HG03558 (cell line): ENCODE measurements around the gene KCNK7.

Source experiments
- ATAC-seq: cut with Tn5 transposase; IDR thresholded peaks from one replicate; pipeline ENCODE4 v1.9.1; 2021; ENCODE audit warnings: moderate number of reproducible peaks; ENCODE audit not compliant: unreplicated experiment; ENCODE audit errors: extremely low read depth

KCNK7 gene

GRCh38 chr11:65559951-65560537 lies 35.6 kb downstream of the KCNK7 start:
- ATAC-seq, result no peak

GRCh38 chr11:65559535-65559934 lies 36.1 kb downstream of the KCNK7 start:
- no peak for ATAC-seq

GRCh38 chr11:65558930-65559509 lies 36.6 kb downstream of the KCNK7 start:
- ATAC-seq, result no peak

- no peak for ATAC-seq
Measured at GRCh38 chr11:65558002-65558929, 37.3 kb downstream of the KCNK7 start, which contains the start of gene LTBP3. LTBP3 (minus strand) TSS chr11:65558359; CDS start chr11:65557959, 400 bp downstream.

GRCh38 chr11:65557280-65558001 lies 38.2 kb downstream of the KCNK7 start:
- ATAC-seq, result no peak

GRCh38 chr11:65556470-65557279 lies 38.9 kb downstream of the KCNK7 start:
- no peak for ATAC-seq

- no peak for ATAC-seq
Measured at GRCh38 chr11:65555693-65556231, 39.8 kb downstream of the KCNK7 start.

- ATAC-seq, result no peak
Measured at GRCh38 chr11:65554842-65555430, 40.7 kb downstream of the KCNK7 start.

- ATAC-seq, result no peak
Measured at GRCh38 chr11:65554057-65554818, 41.4 kb downstream of the KCNK7 start.

GRCh38 chr11:65553301-65554001 lies 42.1 kb downstream of the KCNK7 start:
- ATAC-seq, result no peak

GRCh38 chr11:65552388-65552951 lies 43.1 kb downstream of the KCNK7 start:
- ATAC-seq, result no peak

GRCh38 chr11:65551572-65552387 lies 43.8 kb downstream of the KCNK7 start:
- no peak for ATAC-seq

- no peak for ATAC-seq
Measured at GRCh38 chr11:65549096-65549495, 46.5 kb downstream of the KCNK7 start.

- no peak for ATAC-seq
Measured at GRCh38 chr11:65548395-65548794, 47.2 kb downstream of the KCNK7 start.

GRCh38 chr11:65547446-65548125 lies 48.0 kb downstream of the KCNK7 start:
- ATAC-seq, result no peak
